ENCODE measurements around the gene EMD.
A peak's percentile ranks its signal among the peaks of the same experiment; 100 is the strongest.

EMD gene

GRCh38 chrX:154375156-154375504, 4.0 kb upstream of the EMD start:
- no peak for DNase-seq
- peaks cover 19% of the 10 kb centered on the region for H3K4me1 ChIP-seq (ENCODE audit: control insufficient read depth, insufficient read depth, low read depth, low read length)

GRCh38 chrX:154376774-154377173, 2.3 kb upstream of the EMD start:
- H3K79me1 ChIP-seq (replicated peaks; ENCODE audit: low read length, poor library complexity, severe bottlenecking) = peaks cover 5% of the 10 kb centered on the region
- 83% methylated on average over 2 of the region's 3 CpGs for WGBS

More at GRCh38 chrX:154375156-154375504, 4.0 kb upstream of the EMD start:
- Histone ChIP-seq H3K9ac (ENCODE audit: low read length) (peak overlapping the region; percentile 43), H3K23ac (ENCODE audit: low read length in 2 of 2) (no peak overlapping the region), H3K18ac (ENCODE audit: low read depth in 1 of 2, low read length in 2 of 2) (peak overlapping the region in 1 of 2 experiments; percentile 48), H4K91ac (ENCODE audit: low read length) (no peak overlapping the region), H3K36me3 (ENCODE audit: control insufficient read depth in 1 of 2, insufficient read depth in 2 of 2, low read depth in 1 of 2, low read length in 2 of 2) (peaks cover 0 to 7% of the 10 kb centered on the region in 2 experiments), H3K27me3 (ENCODE audit: control insufficient read depth in 1 of 2, insufficient read depth in 1 of 2, low read length in 2 of 2) (no peaks in the 10 kb centered on the region), H2BK12ac (ENCODE audit: low read length in 2 of 2) (peak overlapping the region in 1 of 2 experiments; percentile 1), H3K4me3 (ENCODE audit: insufficient read depth in 1 of 2, low read depth in 1 of 2, low read length in 2 of 2) (peak overlapping the region; percentile 44 to 55), H2AK5ac (ENCODE audit: low read length, severe bottlenecking) (no peak overlapping the region), H2BK15ac (ENCODE audit: low read depth, poor library complexity, severe bottlenecking) (no peak overlapping the region), H3K4ac (ENCODE audit: low read depth in 1 of 2, low read length in 2 of 2) (no peak overlapping the region), H3K79me1 (replicated peaks; ENCODE audit: low read length, poor library complexity, severe bottlenecking) (peaks cover 5% of the 10 kb centered on the region), H2AFZ (ENCODE audit: low read depth, low read length) (no peak overlapping the region), H2BK5ac (ENCODE audit: low read depth, low read length, poor library complexity, severe bottlenecking) (peak overlapping the region; percentile 5), H3K27ac (ENCODE audit: low read length, poor library complexity, severe bottlenecking) (peak overlapping the region; percentile 70), H2BK120ac (ENCODE audit: low read depth, low read length) (no peak overlapping the region), H3K4me2 (ENCODE audit: low read length, poor library complexity, severe bottlenecking) (peak overlapping the region; percentile 58), H3K14ac (ENCODE audit: low read length in 2 of 2) (peak overlapping the region in 1 of 2 experiments; percentile 41), H4K8ac (ENCODE audit: low read length) (no peak overlapping the region), H3K9me3 (ENCODE audit: control insufficient read depth, low read length) (no peaks in the 10 kb centered on the region)
- 74% methylated on average over 9 of the region's 10 CpGs for WGBS

GRCh38 chrX:154378059-154378798, 866 bp upstream of the EMD start:
- H3K36me3 ChIP-seq (ENCODE audit: control insufficient read depth in 1 of 2, insufficient read depth in 2 of 2, low read depth in 1 of 2, low read length in 2 of 2) = peaks cover 8 to 16% of the 10 kb centered on the region in 2 experiments
- DNase-seq = no peak
- peaks cover 17% of the 10 kb centered on the region for H3K4me1 ChIP-seq (ENCODE audit: control insufficient read depth, insufficient read depth, low read depth, low read length)
- peak overlapping the region; percentile 69 for H4K8ac ChIP-seq (ENCODE audit: low read length)
- H2BK120ac ChIP-seq (ENCODE audit: low read depth, low read length) = peak overlapping the region; percentile 49
- no peak overlapping the region for H3K23ac ChIP-seq (ENCODE audit: low read length in 2 of 2)
- H2AFZ ChIP-seq (ENCODE audit: low read depth, low read length) = no peak overlapping the region
- H3K27me3 ChIP-seq (ENCODE audit: control insufficient read depth in 1 of 2, insufficient read depth in 1 of 2, low read length in 2 of 2) = no peaks in the 10 kb centered on the region
- H4K91ac ChIP-seq (ENCODE audit: low read length) = peak overlapping the region; percentile 68
- H3K27ac ChIP-seq (ENCODE audit: low read length, poor library complexity, severe bottlenecking) = peak overlapping the region; percentile 70
- H3K4me2 ChIP-seq (ENCODE audit: low read length, poor library complexity, severe bottlenecking) = peak overlapping the region; percentile 82
- peak overlapping the region in 1 of 2 experiments; percentile 54 for H2BK12ac ChIP-seq (ENCODE audit: low read length in 2 of 2)
- peak overlapping the region; percentile 36 to 60 for H3K14ac ChIP-seq (ENCODE audit: low read length in 2 of 2)
- H3K4me3 ChIP-seq (ENCODE audit: insufficient read depth in 1 of 2, low read depth in 1 of 2, low read length in 2 of 2) = peak overlapping the region; percentile 52 to 69
- peak overlapping the region in 1 of 2 experiments; percentile 51 for H3K4ac ChIP-seq (ENCODE audit: low read depth in 1 of 2, low read length in 2 of 2)
- H3K79me1 ChIP-seq (replicated peaks; ENCODE audit: low read length, poor library complexity, severe bottlenecking) = peaks cover 5% of the 10 kb centered on the region
- peak overlapping the region; percentile 70 to 73 for H3K18ac ChIP-seq (ENCODE audit: low read depth in 1 of 2, low read length in 2 of 2)
- no peak overlapping the region for H2AK5ac ChIP-seq (ENCODE audit: low read length, severe bottlenecking)
- H2BK5ac ChIP-seq (ENCODE audit: low read depth, low read length, poor library complexity, severe bottlenecking) = peak overlapping the region; percentile 25
- H3K9me3 ChIP-seq (ENCODE audit: control insufficient read depth, low read length) = no peaks in the 10 kb centered on the region
- H2BK15ac ChIP-seq (ENCODE audit: low read depth, poor library complexity, severe bottlenecking) = peak overlapping the region; percentile 28
- peak overlapping the region; percentile 86 for H3K9ac ChIP-seq (ENCODE audit: low read length)
- WGBS = 8% methylated on average over 25 of the region's 79 CpGs

More at GRCh38 chrX:154376774-154377173, 2.3 kb upstream of the EMD start:
- no peak overlapping the region for H2BK5ac ChIP-seq (ENCODE audit: low read depth, low read length, poor library complexity, severe bottlenecking)
- no peak overlapping the region for H2BK15ac ChIP-seq (ENCODE audit: low read depth, poor library complexity, severe bottlenecking)
- no peaks in the 10 kb centered on the region for H3K9me3 ChIP-seq (ENCODE audit: control insufficient read depth, low read length)
- no peak overlapping the region for H4K8ac ChIP-seq (ENCODE audit: low read length)
- peak overlapping the region; percentile 38 for H2AK5ac ChIP-seq (ENCODE audit: low read length, severe bottlenecking)
- no peak overlapping the region for H3K27ac ChIP-seq (ENCODE audit: low read length, poor library complexity, severe bottlenecking)
- peaks cover 25% of the 10 kb centered on the region for H3K4me1 ChIP-seq (ENCODE audit: control insufficient read depth, insufficient read depth, low read depth, low read length)
- DNase-seq = no peak
- no peak overlapping the region for H3K9ac ChIP-seq (ENCODE audit: low read length)
- H3K4me3 ChIP-seq (ENCODE audit: insufficient read depth in 1 of 2, low read depth in 1 of 2, low read length in 2 of 2) = no peak overlapping the region
- H4K91ac ChIP-seq (ENCODE audit: low read length) = no peak overlapping the region
- H3K36me3 ChIP-seq (ENCODE audit: control insufficient read depth in 1 of 2, insufficient read depth in 2 of 2, low read depth in 1 of 2, low read length in 2 of 2) = peaks cover 7 to 8% of the 10 kb centered on the region in 2 experiments
- no peak overlapping the region for H3K23ac ChIP-seq (ENCODE audit: low read length in 2 of 2)
- H3K4me2 ChIP-seq (ENCODE audit: low read length, poor library complexity, severe bottlenecking) = no peak overlapping the region
- no peak overlapping the region for H3K4ac ChIP-seq (ENCODE audit: low read depth in 1 of 2, low read length in 2 of 2)
- H2BK120ac ChIP-seq (ENCODE audit: low read depth, low read length) = no peak overlapping the region
- peak overlapping the region in 1 of 2 experiments; percentile 54 for H2BK12ac ChIP-seq (ENCODE audit: low read length in 2 of 2)
- no peak overlapping the region for H2AFZ ChIP-seq (ENCODE audit: low read depth, low read length)
- H3K14ac ChIP-seq (ENCODE audit: low read length in 2 of 2) = no peak overlapping the region
- no peak overlapping the region for H3K18ac ChIP-seq (ENCODE audit: low read depth in 1 of 2, low read length in 2 of 2)
- H3K27me3 ChIP-seq (ENCODE audit: control insufficient read depth in 1 of 2, insufficient read depth in 1 of 2, low read length in 2 of 2) = no peaks in the 10 kb centered on the region

DNA sequence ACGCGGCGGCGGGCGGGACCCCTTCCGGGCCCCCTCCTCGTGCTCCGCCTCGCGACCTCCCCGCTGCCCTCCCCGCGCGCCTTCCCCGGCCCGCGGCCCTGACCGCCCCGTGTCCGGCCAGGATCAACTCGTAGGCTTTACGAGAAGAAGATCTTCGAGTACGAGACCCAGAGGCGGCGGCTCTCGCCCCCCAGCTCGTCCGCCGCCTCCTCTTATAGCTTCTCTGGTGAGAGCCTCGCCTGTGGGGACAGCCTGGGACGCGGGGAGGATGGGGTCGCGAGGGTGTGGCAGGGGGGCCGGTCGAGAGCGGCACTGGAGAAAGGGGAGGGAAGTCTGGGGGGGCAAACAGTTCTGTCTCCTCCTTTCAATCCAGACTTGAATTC, 465 bp downstream of the EMD start:
- 0% methylated on average over 12 of the region's 38 CpGs for WGBS
- peak overlapping the region; percentile 78 to 83 for H3K4me3 ChIP-seq (ENCODE audit: insufficient read depth in 1 of 2, low read depth in 1 of 2, low read length in 2 of 2)

More for the DNA sequence above, 465 bp downstream of the EMD start:
- H3K27ac ChIP-seq (ENCODE audit: low read length, poor library complexity, severe bottlenecking) = peak overlapping the region; percentile 64
- H3K9me3 ChIP-seq (ENCODE audit: control insufficient read depth, low read length) = no peaks in the 10 kb centered on the region
- DNase-seq = no peak
- peak overlapping the region; percentile 23 for H2BK15ac ChIP-seq (ENCODE audit: low read depth, poor library complexity, severe bottlenecking)
- no peak overlapping the region for H2BK12ac ChIP-seq (ENCODE audit: low read length in 2 of 2)
- H3K4me2 ChIP-seq (ENCODE audit: low read length, poor library complexity, severe bottlenecking) = peak overlapping the region; percentile 70
- H3K4ac ChIP-seq (ENCODE audit: low read depth in 1 of 2, low read length in 2 of 2) = peak overlapping the region; percentile 24 to 84
- peaks cover 8 to 16% of the 10 kb centered on the region in 2 experiments for H3K36me3 ChIP-seq (ENCODE audit: control insufficient read depth in 1 of 2, insufficient read depth in 2 of 2, low read depth in 1 of 2, low read length in 2 of 2)
- H4K91ac ChIP-seq (ENCODE audit: low read length) = peak overlapping the region; percentile 43
- peak overlapping the region in 1 of 2 experiments; percentile 29 for H3K14ac ChIP-seq (ENCODE audit: low read length in 2 of 2)
- H2BK120ac ChIP-seq (ENCODE audit: low read depth, low read length) = no peak overlapping the region
- H3K23ac ChIP-seq (ENCODE audit: low read length in 2 of 2) = no peak overlapping the region
- peak overlapping the region; percentile 97 for H3K9ac ChIP-seq (ENCODE audit: low read length)
- peak overlapping the region; percentile 81 for H2BK5ac ChIP-seq (ENCODE audit: low read depth, low read length, poor library complexity, severe bottlenecking)
- peaks cover 12% of the 10 kb centered on the region for H3K4me1 ChIP-seq (ENCODE audit: control insufficient read depth, insufficient read depth, low read depth, low read length)
- H3K27me3 ChIP-seq (ENCODE audit: control insufficient read depth in 1 of 2, insufficient read depth in 1 of 2, low read length in 2 of 2) = no peaks in the 10 kb centered on the region
- no peak overlapping the region for H4K8ac ChIP-seq (ENCODE audit: low read length)
- H3K18ac ChIP-seq (ENCODE audit: low read depth in 1 of 2, low read length in 2 of 2) = peak overlapping the region; percentile 80 to 86
- peaks cover 5% of the 10 kb centered on the region for H3K79me1 ChIP-seq (replicated peaks; ENCODE audit: low read length, poor library complexity, severe bottlenecking)
- H2AFZ ChIP-seq (ENCODE audit: low read depth, low read length) = peak overlapping the region; percentile 10
- no peak overlapping the region for H2AK5ac ChIP-seq (ENCODE audit: low read length, severe bottlenecking)

All from mesenchymal stem cell (in vitro differentiated cells and primary cell).